ENCODE results near the gene FAS. TPM values are rescaled to one million over a fixed set of nuclear protein-coding genes. Genes with fewer than 3 reads are reported as not detected.
A peak's percentile ranks its signal among the peaks of the same experiment; 100 is the strongest.

Gene FAS
- total and polyA plus RNA-seq, 4 donors = 2.2 to 13.2 (median 5.9) TPM

DNA sequence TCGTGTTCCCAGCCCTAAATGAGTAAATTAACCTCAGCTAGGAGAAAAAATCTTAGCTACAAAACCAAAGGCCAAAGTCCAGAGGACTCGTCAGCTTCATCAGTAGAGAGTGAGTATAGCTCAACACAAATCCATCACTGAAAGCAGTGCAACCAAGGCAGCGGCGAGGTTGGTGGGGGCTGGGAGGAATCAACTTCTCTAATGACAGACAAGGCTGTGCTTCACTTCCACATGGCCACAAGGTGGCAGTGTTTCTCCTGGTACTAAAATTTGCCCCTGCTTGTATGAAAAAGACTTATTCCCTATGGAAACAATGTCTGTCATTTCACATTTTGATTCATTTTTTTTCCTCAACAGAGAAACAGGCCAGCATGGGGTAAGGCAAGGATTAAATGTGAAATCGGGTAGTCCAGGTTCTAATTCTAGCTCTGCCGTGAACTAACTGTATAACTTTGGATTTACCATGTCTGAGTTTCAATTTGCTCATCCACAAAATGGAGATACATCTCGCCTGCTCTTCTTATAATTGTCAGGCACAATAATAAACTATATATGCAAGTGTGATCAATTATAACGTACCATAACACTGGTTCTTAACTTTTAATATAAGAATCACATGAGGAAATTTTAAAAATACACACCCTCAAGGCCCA, 39.3 kb downstream of the FAS start:
- 32% methylated on average over 8 of the region's 8 CpGs for WGBS
- H3K27me3 ChIP-seq (ENCODE audit: control insufficient read depth in 4 of 4, insufficient read depth in 4 of 4, low read length in 3 of 4) = no peaks in the 10 kb centered on the region
- H3K9ac ChIP-seq (ENCODE audit: low read depth in 1 of 2, low read length in 2 of 2) = no peak overlapping the region
- no peak overlapping the region for H3K27ac ChIP-seq (ENCODE audit: low read depth in 1 of 2, low read length in 2 of 2)
- H3K9me3 ChIP-seq (ENCODE audit: control insufficient read depth in 4 of 4, low read length in 3 of 4) = no peaks in the 10 kb centered on the region
- H3K36me3 ChIP-seq (ENCODE audit: control insufficient read depth in 4 of 4, insufficient read depth in 3 of 4, low read depth in 1 of 4, low read length in 3 of 4) = no peaks in the 10 kb centered on the region
- H3K4me1 ChIP-seq (ENCODE audit: control insufficient read depth in 4 of 4, insufficient read depth in 4 of 4, low read length in 3 of 4) = peaks cover 3 to 11% (median 4%) of the 10 kb centered on the region in 4 donors
- TF ChIP-seq HNF4A (conservative IDR thresholded peaks at IDR 0.05) (peak; percentile 27 to 39), RXRA (IDR thresholded peaks at IDR 0.05) (no peak), GABPA (IDR thresholded peaks at IDR 0.05 in 1 of 2, conservative IDR thresholded peaks at IDR 0.05 in 1 of 2) (no peak), SP1 (IDR thresholded peaks at IDR 0.05) (no peak), NR2F2 (IDR thresholded peaks at IDR 0.05) (no peak), FOXA2 (IDR thresholded peaks at IDR 0.05) (no peak), HNF4G (IDR thresholded peaks at IDR 0.05) (no peak), FOXA1 (IDR thresholded peaks at IDR 0.05) (no peak), TAF1 (conservative IDR thresholded peaks at IDR 0.05) (no peak), YY1 (IDR thresholded peaks at IDR 0.05) (peak; percentile 26), JUND (IDR thresholded peaks at IDR 0.05) (no peak), RAD21 (IDR thresholded peaks at IDR 0.05) (peak; percentile 95 to 97), EGR1 (IDR thresholded peaks at IDR 0.05; ENCODE audit: low read depth in 2 of 2) (no peak)
- TF ChIP-seq, protein P1, sequence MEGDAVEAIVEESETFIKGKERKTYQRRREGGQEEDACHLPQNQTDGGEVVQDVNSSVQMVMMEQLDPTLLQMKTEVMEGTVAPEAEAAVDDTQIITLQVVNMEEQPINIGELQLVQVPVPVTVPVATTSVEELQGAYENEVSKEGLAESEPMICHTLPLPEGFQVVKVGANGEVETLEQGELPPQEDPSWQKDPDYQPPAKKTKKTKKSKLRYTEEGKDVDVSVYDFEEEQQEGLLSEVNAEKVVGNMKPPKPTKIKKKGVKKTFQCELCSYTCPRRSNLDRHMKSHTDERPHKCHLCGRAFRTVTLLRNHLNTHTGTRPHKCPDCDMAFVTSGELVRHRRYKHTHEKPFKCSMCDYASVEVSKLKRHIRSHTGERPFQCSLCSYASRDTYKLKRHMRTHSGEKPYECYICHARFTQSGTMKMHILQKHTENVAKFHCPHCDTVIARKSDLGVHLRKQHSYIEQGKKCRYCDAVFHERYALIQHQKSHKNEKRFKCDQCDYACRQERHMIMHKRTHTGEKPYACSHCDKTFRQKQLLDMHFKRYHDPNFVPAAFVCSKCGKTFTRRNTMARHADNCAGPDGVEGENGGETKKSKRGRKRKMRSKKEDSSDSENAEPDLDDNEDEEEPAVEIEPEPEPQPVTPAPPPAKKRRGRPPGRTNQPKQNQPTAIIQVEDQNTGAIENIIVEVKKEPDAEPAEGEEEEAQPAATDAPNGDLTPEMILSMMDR (IDR thresholded peaks at IDR 0.05; ENCODE audit: low read depth, low read length, missing input control) = peak; percentile 96
- TF ChIP-seq, protein P2, sequence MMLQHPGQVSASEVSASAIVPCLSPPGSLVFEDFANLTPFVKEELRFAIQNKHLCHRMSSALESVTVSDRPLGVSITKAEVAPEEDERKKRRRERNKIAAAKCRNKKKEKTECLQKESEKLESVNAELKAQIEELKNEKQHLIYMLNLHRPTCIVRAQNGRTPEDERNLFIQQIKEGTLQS (IDR thresholded peaks at IDR 0.05) = no peak
- TF ChIP-seq, protein P3, sequence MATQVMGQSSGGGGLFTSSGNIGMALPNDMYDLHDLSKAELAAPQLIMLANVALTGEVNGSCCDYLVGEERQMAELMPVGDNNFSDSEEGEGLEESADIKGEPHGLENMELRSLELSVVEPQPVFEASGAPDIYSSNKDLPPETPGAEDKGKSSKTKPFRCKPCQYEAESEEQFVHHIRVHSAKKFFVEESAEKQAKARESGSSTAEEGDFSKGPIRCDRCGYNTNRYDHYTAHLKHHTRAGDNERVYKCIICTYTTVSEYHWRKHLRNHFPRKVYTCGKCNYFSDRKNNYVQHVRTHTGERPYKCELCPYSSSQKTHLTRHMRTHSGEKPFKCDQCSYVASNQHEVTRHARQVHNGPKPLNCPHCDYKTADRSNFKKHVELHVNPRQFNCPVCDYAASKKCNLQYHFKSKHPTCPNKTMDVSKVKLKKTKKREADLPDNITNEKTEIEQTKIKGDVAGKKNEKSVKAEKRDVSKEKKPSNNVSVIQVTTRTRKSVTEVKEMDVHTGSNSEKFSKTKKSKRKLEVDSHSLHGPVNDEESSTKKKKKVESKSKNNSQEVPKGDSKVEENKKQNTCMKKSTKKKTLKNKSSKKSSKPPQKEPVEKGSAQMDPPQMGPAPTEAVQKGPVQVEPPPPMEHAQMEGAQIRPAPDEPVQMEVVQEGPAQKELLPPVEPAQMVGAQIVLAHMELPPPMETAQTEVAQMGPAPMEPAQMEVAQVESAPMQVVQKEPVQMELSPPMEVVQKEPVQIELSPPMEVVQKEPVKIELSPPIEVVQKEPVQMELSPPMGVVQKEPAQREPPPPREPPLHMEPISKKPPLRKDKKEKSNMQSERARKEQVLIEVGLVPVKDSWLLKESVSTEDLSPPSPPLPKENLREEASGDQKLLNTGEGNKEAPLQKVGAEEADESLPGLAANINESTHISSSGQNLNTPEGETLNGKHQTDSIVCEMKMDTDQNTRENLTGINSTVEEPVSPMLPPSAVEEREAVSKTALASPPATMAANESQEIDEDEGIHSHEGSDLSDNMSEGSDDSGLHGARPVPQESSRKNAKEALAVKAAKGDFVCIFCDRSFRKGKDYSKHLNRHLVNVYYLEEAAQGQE (IDR thresholded peaks at IDR 0.05) = no peak
- TF ChIP-seq, protein P4, sequence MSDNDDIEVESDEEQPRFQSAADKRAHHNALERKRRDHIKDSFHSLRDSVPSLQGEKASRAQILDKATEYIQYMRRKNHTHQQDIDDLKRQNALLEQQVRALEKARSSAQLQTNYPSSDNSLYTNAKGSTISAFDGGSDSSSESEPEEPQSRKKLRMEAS (IDR thresholded peaks at IDR 0.05) = peak; percentile 19
- TF ChIP-seq, protein P5, sequence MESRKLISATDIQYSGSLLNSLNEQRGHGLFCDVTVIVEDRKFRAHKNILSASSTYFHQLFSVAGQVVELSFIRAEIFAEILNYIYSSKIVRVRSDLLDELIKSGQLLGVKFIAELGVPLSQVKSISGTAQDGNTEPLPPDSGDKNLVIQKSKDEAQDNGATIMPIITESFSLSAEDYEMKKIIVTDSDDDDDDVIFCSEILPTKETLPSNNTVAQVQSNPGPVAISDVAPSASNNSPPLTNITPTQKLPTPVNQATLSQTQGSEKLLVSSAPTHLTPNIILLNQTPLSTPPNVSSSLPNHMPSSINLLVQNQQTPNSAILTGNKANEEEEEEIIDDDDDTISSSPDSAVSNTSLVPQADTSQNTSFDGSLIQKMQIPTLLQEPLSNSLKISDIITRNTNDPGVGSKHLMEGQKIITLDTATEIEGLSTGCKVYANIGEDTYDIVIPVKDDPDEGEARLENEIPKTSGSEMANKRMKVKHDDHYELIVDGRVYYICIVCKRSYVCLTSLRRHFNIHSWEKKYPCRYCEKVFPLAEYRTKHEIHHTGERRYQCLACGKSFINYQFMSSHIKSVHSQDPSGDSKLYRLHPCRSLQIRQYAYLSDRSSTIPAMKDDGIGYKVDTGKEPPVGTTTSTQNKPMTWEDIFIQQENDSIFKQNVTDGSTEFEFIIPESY (IDR thresholded peaks at IDR 0.05) = no peak
- DNase-seq (ENCODE audit: low spot score) = peak; percentile 66
- no peak overlapping the region for H3K4me3 ChIP-seq (ENCODE audit: low read depth in 1 of 3, low read length in 3 of 3)

Measured in liver (tissue), 9 donors.